H1 (cell line): ENCODE data around the gene LAP3. TPM values are rescaled to one million over a fixed set of nuclear protein-coding genes. Genes with fewer than 3 reads are reported as not detected.

Source experiments
- CTCF ChIA-PET: fragments of 300-600 bp; sonication (Branson Sonifier 250); formaldehyde crosslinking; loops from one replicate; lab custom pipeline; 2021; ENCODE audit not compliant: partially characterized antibody; lab: Charles Lee
- POLR2A ChIA-PET: fragments of 300-600 bp; sonication (Branson Sonifier 250); formaldehyde crosslinking; loops from one replicate; lab custom pipeline; 2021; ENCODE audit warnings: inconsistent platforms; ENCODE audit not compliant: partially characterized antibody; lab: Charles Lee
- DNase-seq, 2 experiments: peaks; one replicate each; pipeline versions ENCODE4 v3.0.0 to v3.0.0-alpha.2; 2010 to 2022; ENCODE audit warnings: low spot score in 2 of 2, low read depth in 1 of 2, mixed read lengths in 1 of 2
- FAIRE-seq: peaks from 2 replicates; lab custom pipeline; 2011; peaks lifted over from hg19 to GRCh38; lab: Jason Lieb, UNC
- H2AFZ ChIP-seq: 2 replicates; pipeline ENCODE4 v1.8.1; 2012; ENCODE audit warnings: low read length, inconsistent platforms
- H2AK5ac ChIP-seq: 2 replicates; pipeline ENCODE4 v1.6.1; 2013; ENCODE audit warnings: low read depth, low read length
- H2BK120ac ChIP-seq: replicated peaks from 2 replicates; pipeline ENCODE3; 2013; ENCODE audit warnings: low read depth, low read length, inconsistent platforms
- H2BK12ac ChIP-seq: 2 replicates; pipeline ENCODE4 v1.6.1; 2013; ENCODE audit warnings: low read depth, low read length
- H2BK15ac ChIP-seq: 2 replicates; pipeline ENCODE4 v1.6.1; 2013; ENCODE audit warnings: low read length
- H2BK20ac ChIP-seq: 2 replicates; pipeline ENCODE4 v1.6.1; 2013; ENCODE audit warnings: low read length
- H2BK5ac ChIP-seq: 2 replicates; pipeline ENCODE4 v1.6.1; 2013; ENCODE audit warnings: low read depth, low read length
- H3K14ac ChIP-seq: 2 replicates; pipeline ENCODE4 v1.6.1; 2013; ENCODE audit warnings: inconsistent platforms; ENCODE audit not compliant: insufficient read length
- H3K18ac ChIP-seq: 2 replicates; pipeline ENCODE4 v1.6.1; 2013; ENCODE audit warnings: low read length; ENCODE audit errors: extremely low read depth
- H3K23ac ChIP-seq: 2 replicates; pipeline ENCODE4 v1.6.1; 2013; ENCODE audit warnings: inconsistent platforms; ENCODE audit not compliant: insufficient read length
- H3K23me2 ChIP-seq: 2 replicates; pipeline ENCODE4 v1.6.1; 2013; ENCODE audit warnings: low read depth, low read length
- H3K27ac ChIP-seq: 2 replicates; pipeline ENCODE4 v1.6.1; 2011; ENCODE audit warnings: low read depth, low read length, inconsistent platforms
- H3K27me3 ChIP-seq, 4 experiments: replicated peaks in 1 of 4; 1 replicate in 1 of 4; 2 replicates in 3 of 4; pipeline versions ENCODE4 v1.6.1 to v1.8.1; 2011 to 2013; ENCODE audit warnings: low read length in 3 of 4, mild to moderate bottlenecking in 3 of 4, inconsistent platforms in 2 of 4, mixed read lengths in 2 of 4, moderate library complexity in 1 of 4; ENCODE audit not compliant: control insufficient read depth in 3 of 4, insufficient read depth in 3 of 4; ENCODE audit errors: extremely low read depth in 1 of 4
- H3K36me3 ChIP-seq, 4 experiments: 2 replicates each; pipeline versions ENCODE4 v1.6.1 to v1.8.1; 2011 to 2013; ENCODE audit warnings: mild to moderate bottlenecking in 4 of 4, low read length in 3 of 4, moderate library complexity in 2 of 4, control low read depth in 1 of 4, inconsistent platforms in 1 of 4; ENCODE audit not compliant: insufficient read depth in 4 of 4, control insufficient read depth in 2 of 4
- H3K4ac ChIP-seq: replicated peaks from 2 replicates; pipeline ENCODE3; 2013; ENCODE audit warnings: low read length, low read depth, mixed read lengths, inconsistent platforms; ENCODE audit not compliant: insufficient read length
- H3K4me1 ChIP-seq, 4 experiments: replicated peaks in 1 of 4; 1 replicate in 1 of 4; 2 replicates in 3 of 4; pipeline versions ENCODE4 v1.6.1 to v1.8.1; 2011 to 2013; ENCODE audit warnings: low read length in 3 of 4, inconsistent platforms in 2 of 4, mixed read lengths in 1 of 4; ENCODE audit not compliant: insufficient read depth in 4 of 4, control insufficient read depth in 3 of 4
- H3K4me2 ChIP-seq, 2 experiments: 2 replicates each; pipeline versions ENCODE4 v1.6.1 to v1.8.1; 2011 to 2013; ENCODE audit warnings: low read depth in 2 of 2, low read length in 2 of 2, control low read depth in 1 of 2, inconsistent platforms in 1 of 2, mild to moderate bottlenecking in 1 of 2; ENCODE audit not compliant: insufficient read depth in 1 of 2
- H3K4me3 ChIP-seq, 4 experiments: fragments of 200-600, 300-600 bp in 1 of 4; sonication (generic), shearing (Covaris generic), sonication (Bioruptor Twin) in 1 of 4; 2 replicates each; pipeline versions ENCODE4 v1.5.1 to v1.8.1; 2011 to 2016; ENCODE audit warnings: low read length in 4 of 4, low read depth in 3 of 4, control low read depth in 2 of 4, inconsistent platforms in 2 of 4, mild to moderate bottlenecking in 2 of 4, mixed read lengths in 1 of 4, moderate library complexity in 1 of 4; ENCODE audit not compliant: insufficient read depth in 2 of 4; ENCODE audit errors: extremely low read depth in 1 of 4
- H3K56ac ChIP-seq: replicated peaks from 2 replicates; pipeline ENCODE3; 2013; ENCODE audit warnings: low read depth, mild to moderate bottlenecking, mixed read lengths, low read length, inconsistent platforms; ENCODE audit not compliant: insufficient read length
- H3K79me1 ChIP-seq: 2 replicates; pipeline ENCODE4 v1.6.1; 2013; ENCODE audit warnings: low read depth, low read length, control low read depth
- H3K79me2 ChIP-seq, 2 experiments: 2 replicates each; pipeline versions ENCODE4 v1.6.1 to v1.8.1; 2012 to 2013; ENCODE audit warnings: low read length in 2 of 2, mild to moderate bottlenecking in 2 of 2, inconsistent platforms in 1 of 2; ENCODE audit not compliant: insufficient read depth in 2 of 2, control insufficient read depth in 1 of 2
- H3K9ac ChIP-seq, 4 experiments: replicated peaks in 1 of 4; 1 replicate in 1 of 4; 2 replicates in 3 of 4; pipeline versions ENCODE4 v1.6.1 to v1.8.1; 2011 to 2013; ENCODE audit warnings: low read depth in 3 of 4, low read length in 3 of 4, control low read depth in 2 of 4, mild to moderate bottlenecking in 2 of 4, moderate library complexity in 2 of 4, inconsistent platforms in 1 of 4; ENCODE audit errors: extremely low read depth in 1 of 4
- H3K9me3 ChIP-seq, 2 experiments: 2 replicates each; pipeline versions ENCODE4 v1.6.1 to v1.8.1; 2012 to 2013; ENCODE audit warnings: mild to moderate bottlenecking in 2 of 2, moderate library complexity in 2 of 2, control low read depth in 1 of 2, inconsistent platforms in 1 of 2, low read depth in 1 of 2, low read length in 1 of 2, mixed read lengths in 1 of 2; ENCODE audit not compliant: insufficient read depth in 2 of 2
- H4K20me1 ChIP-seq, 2 experiments: replicated peaks in 1 of 2; 2 replicates each; pipeline versions ENCODE3 to v1.8.1; 2011 to 2013; ENCODE audit warnings: inconsistent platforms in 2 of 2, low read length in 2 of 2, mild to moderate bottlenecking in 1 of 2; ENCODE audit not compliant: insufficient read depth in 2 of 2, control insufficient read depth in 1 of 2
- H4K5ac ChIP-seq: 2 replicates; pipeline ENCODE4 v1.6.1; 2013; ENCODE audit warnings: low read length, low read depth, mixed read lengths, inconsistent platforms; ENCODE audit not compliant: insufficient read length
- H4K8ac ChIP-seq: 2 replicates; pipeline ENCODE4 v1.8.0; 2013; ENCODE audit warnings: mild to moderate bottlenecking, moderate library complexity, low read length, inconsistent platforms; ENCODE audit not compliant: insufficient read depth; ENCODE audit errors: extremely low read depth
- H4K91ac ChIP-seq: replicated peaks from 2 replicates; pipeline ENCODE3; 2013; ENCODE audit warnings: low read length, mixed read lengths, inconsistent platforms; ENCODE audit not compliant: insufficient read length
- ASH2L ChIP-seq: fragments of 200-600, 300-600 bp; sonication (generic); IDR thresholded peaks from one replicate; pipeline ENCODE4 v1.7.1; 2017; ENCODE audit warnings: low read length
- CREB1 ChIP-seq: IDR thresholded peaks from 2 replicates; pipeline ENCODE4 v1.6.1; 2012; ENCODE audit warnings: inconsistent platforms
- EGR1 ChIP-seq: IDR thresholded peaks from 2 replicates; pipeline ENCODE4 v1.6.1; 2011; ENCODE audit warnings: low read depth, low read length, borderline replicate concordance
- NANOG ChIP-seq: IDR thresholded peaks from 2 replicates; pipeline ENCODE4 v1.6.1; 2011; ENCODE audit warnings: low read length, low read depth, mild to moderate bottlenecking, inconsistent platforms; ENCODE audit not compliant: insufficient read depth, poor library complexity, severe bottlenecking
- POLR2A ChIP-seq, 2 experiments: IDR thresholded peaks; 1 replicate in 1 of 2; 2 replicates in 1 of 2; pipeline ENCODE4 v1.6.1; 2011; ENCODE audit warnings: low read depth in 2 of 2, low read length in 2 of 2, mild to moderate bottlenecking in 2 of 2; ENCODE audit errors: control extremely low read depth in 1 of 2
- RBBP5 ChIP-seq: IDR thresholded peaks from 2 replicates; pipeline ENCODE4 v1.7.1; 2012; ENCODE audit warnings: low read depth, mild to moderate bottlenecking, inconsistent platforms, low read length, moderate library complexity, borderline replicate concordance
- RNF2 ChIP-seq: fragments of 200-900, 300-1000 bp; sonication (generic); IDR thresholded peaks from 2 replicates; pipeline ENCODE4 v1.7.1; 2016; ENCODE audit warnings: borderline replicate concordance, low read depth, mild to moderate bottlenecking, antibody characterized with exemption, low read length; ENCODE audit not compliant: poor library complexity, severe bottlenecking; ENCODE audit errors: missing control alignments
- SAP30 ChIP-seq: fragments of 300-600 bp; sonication (generic); IDR thresholded peaks from 2 replicates; pipeline ENCODE4 v1.7.1; 2012; ENCODE audit warnings: low read length, moderate library complexity, mild to moderate bottlenecking, inconsistent platforms; ENCODE audit not compliant: insufficient read depth, insufficient replicate concordance
- SIX5 ChIP-seq: IDR thresholded peaks from 2 replicates; pipeline ENCODE4 v1.6.1; 2011; ENCODE audit warnings: mild to moderate bottlenecking, low read depth, low read length
- SRF ChIP-seq: IDR thresholded peaks from 2 replicates; pipeline ENCODE4 v1.6.1; 2011; ENCODE audit warnings: mild to moderate bottlenecking, low read depth, low read length, moderate library complexity
- SUZ12 ChIP-seq: fragments of 200-600 bp; sonication (generic); IDR thresholded peaks from 2 replicates; pipeline ENCODE4 v1.6.1; 2012; ENCODE audit warnings: mild to moderate bottlenecking, inconsistent platforms, low read length, moderate library complexity, mixed read lengths
- USF2 ChIP-seq: IDR thresholded peaks from 2 replicates; pipeline ENCODE4 v1.6.1; 2011; ENCODE audit warnings: low read length, improper control_type of control experiment
- YY1 ChIP-seq: IDR thresholded peaks from 2 replicates; pipeline ENCODE4 v1.6.1; 2011; ENCODE audit warnings: low read depth, mild to moderate bottlenecking, low read length
- WGBS, 2 experiments: shearing (Covaris generic) in 1 of 2; methylation state at CpG; one replicate each; pipeline versions ENCODE4 v1.1.6 to v1.1.7; 2013 to 2015; ENCODE audit warnings: low lambda C conversion rate in 2 of 2, mixed read lengths in 2 of 2, inconsistent platforms in 1 of 2, low coverage in 1 of 2, missing lambda C conversion rate in 1 of 2; ENCODE audit not compliant: insufficient replicate concordance in 2 of 2, insufficient coverage in 1 of 2, insufficient read length in 1 of 2; ENCODE audit errors: extremely low coverage in 1 of 2, missing lambda C conversion rate in 1 of 2; 5-methylcytosine and 5-hydroxymethylcytosine counted together
- polyA plus RNA-seq, 7 experiments: library from polyadenylated mRNA; depleted of rRNA in 3 of 7; stranded (reverse) in 5 of 7; unstranded in 2 of 7; fragments of >200 nt in 5 of 7; fragments of 200-250 nt in 2 of 7; gene quantifications; 1 replicate in 5 of 7; 2 replicates in 1 of 7; 4 replicates in 1 of 7; pipeline versions ENCODE4 v1.2.1 to v1.2.3, GENCODE V29; 2011 to 2013; ENCODE audit warnings: missing spikeins in 2 of 7, mixed read lengths in 2 of 7
- total RNA-seq: library from RNA; stranded (reverse); fragmentation: NEBNext Ultra II Directional; extraction: Animal tissue kit (Norgen Biotek cat#: 25700); gene quantifications from 2 replicates; pipeline ENCODE4 v1.2.1, GENCODE V29; 2021

The LAP3 gene
- total and polyA plus RNA-seq, 2 of the 8 experiments (the other 6 are each of a cell fraction or from before 2014, with no cell fraction given) = 28.3 to 50.9 TPM

- H3K36me3 ChIP-seq = peaks cover 5 to 34% (median 23%) of the 10 kb centered on the region in 4 experiments
Measured at GRCh38 chr4:17599826-17600225, 22.8 kb downstream of the LAP3 start.

More at GRCh38 chr4:17599826-17600225, 22.8 kb downstream of the LAP3 start:
- H4K20me1 ChIP-seq = peaks cover 0 to under 1% of the 10 kb centered on the region in 2 experiments
- H2BK20ac ChIP-seq = no peak overlapping the region
- H3K4me1 ChIP-seq = no peaks in the 10 kb centered on the region
- H3K4me3 ChIP-seq = no peak overlapping the region
- H3K14ac ChIP-seq = no peak overlapping the region
- no peak overlapping the region for H2BK120ac ChIP-seq
- ChIA-PET POLR2A (no interaction called here), CTCF (interaction anchor here (1.0 kb wide), 1 partner anchor 217 kb away, joined by 3 read pairs; no protein-coding TSS in a partner anchor)
- H3K9ac ChIP-seq = no peak overlapping the region
- DNase-seq (no peak), FAIRE-seq (no peak)
- no peaks in the 10 kb centered on the region for H3K23me2 ChIP-seq
- no peak overlapping the region for H3K23ac ChIP-seq
- no peak overlapping the region for H3K27ac ChIP-seq
- H3K27me3 ChIP-seq = no peaks in the 10 kb centered on the region
- H4K8ac ChIP-seq = no peak overlapping the region
- no peaks in the 10 kb centered on the region for H3K9me3 ChIP-seq
- no peak overlapping the region for H3K18ac ChIP-seq
- H4K5ac ChIP-seq = no peak overlapping the region
- H2AFZ ChIP-seq = no peak overlapping the region
- no peak overlapping the region for H4K91ac ChIP-seq
- no peak overlapping the region for H3K4ac ChIP-seq
- no peak overlapping the region for H3K4me2 ChIP-seq
- no peak overlapping the region for H3K56ac ChIP-seq
- no peak overlapping the region for H2BK5ac ChIP-seq
- H2AK5ac ChIP-seq = no peak overlapping the region
- no peaks in the 10 kb centered on the region for H3K79me1 ChIP-seq
- no peak overlapping the region for H2BK12ac ChIP-seq
- 100% methylated on average over 1 of the region's 1 CpG; no CpG with 5 or more reads in 1 of the 2 experiments for WGBS, 2 experiments
- TF ChIP-seq CREB1 (no peak), SAP30 (no peak), SRF (no peak), RNF2 (no peak), RBBP5 (no peak), YY1 (no peak), USF2 (no peak), SIX5 (no peak), EGR1 (no peak), NANOG (no peak), ASH2L (no peak), POLR2A (IDR thresholded peaks at IDR 0.05; ENCODE audit: control extremely low read depth in 1 of 2, low read depth in 2 of 2, low read length in 2 of 2) (no peak), SUZ12 (no peak)
- H2BK15ac ChIP-seq = no peak overlapping the region
- H3K79me2 ChIP-seq = no peaks in the 10 kb centered on the region
